NCI-H510A treated with DMSO at 0.1 percent for 48 hours (cell line): ENCODE data around the gene RSPH9.

ENCODE experiments used
- DNase-seq: peaks from one replicate; lab custom pipeline; 2025; lab: John Stamatoyannopoulos, UW

RSPH9 gene, protein sequence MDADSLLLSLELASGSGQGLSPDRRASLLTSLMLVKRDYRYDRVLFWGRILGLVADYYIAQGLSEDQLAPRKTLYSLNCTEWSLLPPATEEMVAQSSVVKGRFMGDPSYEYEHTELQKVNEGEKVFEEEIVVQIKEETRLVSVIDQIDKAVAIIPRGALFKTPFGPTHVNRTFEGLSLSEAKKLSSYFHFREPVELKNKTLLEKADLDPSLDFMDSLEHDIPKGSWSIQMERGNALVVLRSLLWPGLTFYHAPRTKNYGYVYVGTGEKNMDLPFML

DNA sequence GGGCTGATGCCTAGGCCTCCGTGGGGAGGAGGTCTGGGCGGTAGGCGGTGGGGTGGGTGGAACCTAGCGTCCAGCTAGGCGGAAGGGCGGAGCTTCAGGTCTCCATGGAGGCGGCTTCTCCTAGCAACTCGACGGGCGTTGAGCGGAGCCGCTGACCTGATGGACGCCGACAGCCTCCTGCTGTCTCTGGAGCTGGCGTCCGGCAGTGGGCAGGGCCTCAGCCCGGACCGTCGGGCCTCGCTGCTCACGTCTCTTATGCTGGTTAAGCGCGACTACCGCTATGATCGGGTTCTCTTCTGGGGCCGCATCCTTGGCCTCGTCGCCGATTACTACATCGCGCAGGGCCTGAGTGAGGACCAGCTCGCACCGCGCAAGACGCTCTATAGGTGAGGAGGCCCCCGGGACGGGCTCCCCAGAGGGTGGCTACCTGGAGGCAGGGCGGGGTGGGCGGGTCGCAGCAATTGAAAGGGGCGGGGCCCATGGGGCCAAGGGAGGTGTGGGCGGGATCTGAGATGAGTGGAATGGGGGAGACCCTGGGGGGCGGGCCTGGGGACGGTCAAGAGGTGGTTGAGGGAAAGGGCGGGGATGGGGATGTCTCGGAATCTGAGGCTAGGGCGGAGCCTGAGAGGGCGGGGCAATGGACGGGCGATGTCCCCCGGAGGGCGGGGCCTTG is at the start of gene RSPH9:
Gene RSPH9 (plus strand): TSS at position 97 of the 673 bp plus-strand sequence. CDS start 63 bp downstream, at position 160.
- peak; percentile 53 for DNase-seq

DNA sequence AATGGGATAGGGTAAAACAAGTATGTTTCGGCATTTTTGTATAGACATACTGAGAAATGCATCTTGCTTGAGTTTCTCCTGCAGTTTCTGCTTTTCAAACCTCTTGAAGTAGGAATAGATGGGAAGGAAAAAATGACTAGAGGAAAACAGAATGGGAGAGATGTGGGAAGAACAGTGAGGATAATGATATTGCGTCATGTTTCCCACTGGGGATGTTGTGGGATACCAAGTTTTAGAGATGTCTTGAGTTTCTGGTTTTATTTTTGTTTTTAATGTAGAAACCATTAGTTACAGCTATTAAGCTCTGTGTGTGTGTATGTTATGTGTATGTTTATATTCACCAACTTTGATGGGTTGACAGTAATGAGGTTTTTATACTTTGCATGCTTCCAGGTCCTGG is 44.2 kb upstream of the RSPH9 start:
- no peak for DNase-seq

DNA sequence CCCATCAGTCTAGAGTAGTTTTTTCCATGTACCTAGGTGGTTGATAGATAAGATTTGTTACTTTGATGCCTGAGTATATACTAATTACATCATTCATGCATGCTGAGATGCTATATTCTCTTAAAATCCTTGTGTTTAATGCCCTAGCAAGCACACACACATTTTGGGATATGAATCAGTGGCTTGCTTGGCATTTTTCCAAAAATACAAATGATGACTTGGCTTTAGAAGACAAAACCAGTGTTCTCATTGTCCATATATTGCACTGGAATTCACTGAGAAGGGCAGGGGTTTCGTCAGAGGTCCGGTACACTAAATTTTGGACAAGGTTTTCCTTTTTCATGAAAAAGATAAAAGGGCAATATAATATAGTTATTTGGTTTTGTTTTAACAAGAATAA is 40.7 kb upstream of the RSPH9 start:
- no peak for DNase-seq

DNA sequence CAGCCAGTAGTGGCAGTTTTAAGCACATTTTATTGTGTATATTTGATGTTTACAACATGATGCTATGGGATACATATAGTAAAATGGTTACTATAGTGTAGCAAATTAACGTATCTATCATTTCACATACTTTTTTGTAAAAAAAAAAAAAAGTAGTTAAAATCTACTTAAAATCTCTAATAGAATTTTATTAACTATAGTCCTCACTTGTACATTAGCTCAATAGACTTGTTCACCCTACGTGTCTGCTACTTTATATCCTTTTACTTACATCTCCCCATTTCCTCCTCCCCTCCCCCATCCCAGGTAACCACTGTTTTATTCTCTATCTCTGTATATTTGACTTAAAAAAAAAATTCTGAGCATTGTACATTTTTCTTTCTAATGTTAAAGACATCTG is 38.8 kb upstream of the RSPH9 start:
- no peak for DNase-seq

DNA sequence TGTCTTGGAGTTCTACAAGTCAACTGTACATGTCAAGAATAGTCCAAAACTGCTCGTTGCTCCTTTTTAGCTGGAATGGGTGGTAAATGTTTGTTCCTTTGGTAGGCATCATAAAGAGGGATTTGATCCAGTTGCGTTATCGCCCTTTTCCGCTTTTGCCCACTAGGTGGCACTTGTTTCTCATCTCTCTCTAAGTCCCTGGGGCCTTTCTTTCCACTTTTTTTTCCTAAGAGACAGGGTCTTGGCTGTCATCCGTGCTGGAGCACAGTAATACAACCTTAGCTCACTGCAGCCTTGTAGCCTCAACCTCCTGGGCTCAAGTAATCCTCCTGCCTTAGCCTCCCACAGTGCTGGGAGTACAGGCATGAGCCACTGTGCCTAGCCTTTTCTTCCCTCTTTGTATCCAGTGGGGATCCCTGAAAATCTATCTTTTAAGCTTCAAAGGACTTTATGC is 36.5 kb upstream of the RSPH9 start:
- peak; percentile 86 for DNase-seq

DNA sequence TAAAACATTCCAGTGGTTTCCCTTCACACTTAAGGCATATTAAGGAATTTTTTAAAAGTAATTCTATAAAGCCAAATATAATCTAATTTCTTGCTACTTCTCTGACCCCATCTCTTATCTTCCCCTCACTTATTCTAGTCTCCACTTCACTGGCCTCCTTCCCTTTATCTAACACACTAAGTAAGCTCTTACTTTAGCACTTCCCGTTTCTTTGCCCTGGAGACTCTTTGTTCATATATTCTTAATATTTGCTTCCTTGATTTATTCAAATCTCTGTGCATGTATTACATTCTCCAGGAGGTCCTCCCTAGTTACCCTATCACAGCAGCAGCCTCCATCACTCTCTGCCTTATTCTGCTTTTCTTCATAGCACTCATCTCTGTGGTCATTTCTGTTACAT is 36.0 kb upstream of the RSPH9 start:
- DNase-seq, result no peak

DNA sequence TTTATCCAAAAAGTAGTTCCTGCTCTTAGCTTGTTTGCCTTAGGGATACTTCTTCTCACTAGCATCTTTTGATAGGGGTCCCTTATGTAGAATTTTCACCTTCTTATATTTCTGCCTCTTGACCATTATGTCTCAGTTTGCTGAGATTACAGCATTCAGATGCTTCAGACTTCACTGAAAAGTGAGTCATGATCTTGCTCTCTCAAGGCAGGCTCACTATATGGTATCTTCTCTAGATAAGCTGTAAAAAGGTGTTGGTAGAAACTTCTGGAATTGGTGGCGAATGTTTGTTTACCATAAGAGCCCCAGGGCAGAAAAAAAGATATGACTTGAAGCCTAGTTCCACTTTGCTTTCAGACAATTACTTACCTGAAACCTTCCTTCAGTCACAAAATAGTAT is 35.4 kb upstream of the RSPH9 start:
- no peak for DNase-seq

DNA sequence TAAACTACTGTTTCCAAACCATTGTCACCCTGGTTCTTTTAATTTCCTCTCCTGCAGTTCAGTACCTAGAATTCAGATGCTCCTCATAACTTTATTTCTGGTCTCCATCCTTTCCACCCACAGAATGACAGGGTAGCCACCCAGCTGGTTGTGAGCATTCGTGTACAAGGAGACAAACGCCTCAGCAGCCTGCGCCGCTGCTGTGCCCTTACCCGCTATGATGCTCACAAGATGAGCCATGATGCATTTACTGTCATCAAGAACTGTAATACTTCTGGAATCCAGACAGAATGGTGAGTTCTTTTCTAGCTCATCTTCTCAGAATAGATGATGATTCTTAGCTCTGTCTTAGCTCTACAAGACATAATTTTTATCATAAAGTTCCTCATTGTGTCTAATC is 34.4 kb upstream of the RSPH9 start:
- no peak for DNase-seq

DNA sequence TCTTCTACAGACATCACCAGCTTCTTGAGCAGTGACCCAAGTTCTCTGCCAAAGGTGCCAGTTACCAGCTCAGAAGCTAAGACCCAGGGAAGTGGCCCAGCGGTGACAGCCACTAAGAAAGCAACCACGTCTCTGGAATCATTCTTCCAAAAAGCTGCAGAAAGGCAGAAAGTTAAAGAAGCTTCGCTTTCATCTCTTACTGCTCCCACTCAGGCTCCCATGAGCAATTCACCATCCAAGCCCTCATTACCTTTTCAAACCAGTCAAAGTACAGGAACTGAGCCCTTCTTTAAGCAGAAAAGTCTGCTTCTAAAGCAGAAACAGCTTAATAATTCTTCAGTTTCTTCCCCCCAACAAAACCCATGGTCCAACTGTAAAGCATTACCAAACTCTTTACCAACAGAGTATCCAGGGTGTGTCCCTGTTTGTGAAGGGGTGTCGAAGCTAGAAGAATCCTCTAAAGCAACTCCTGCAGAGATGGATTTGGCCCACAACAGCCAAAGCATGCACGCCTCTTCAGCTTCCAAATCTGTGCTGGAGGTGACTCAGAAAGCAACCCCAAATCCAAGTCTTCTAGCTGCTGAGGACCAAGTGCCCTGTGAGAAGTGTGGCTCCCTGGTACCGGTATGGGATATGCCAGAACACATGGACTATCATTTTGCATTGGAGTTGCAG is 31.0 kb upstream of the RSPH9 start:
- DNase-seq, result no peak

DNA sequence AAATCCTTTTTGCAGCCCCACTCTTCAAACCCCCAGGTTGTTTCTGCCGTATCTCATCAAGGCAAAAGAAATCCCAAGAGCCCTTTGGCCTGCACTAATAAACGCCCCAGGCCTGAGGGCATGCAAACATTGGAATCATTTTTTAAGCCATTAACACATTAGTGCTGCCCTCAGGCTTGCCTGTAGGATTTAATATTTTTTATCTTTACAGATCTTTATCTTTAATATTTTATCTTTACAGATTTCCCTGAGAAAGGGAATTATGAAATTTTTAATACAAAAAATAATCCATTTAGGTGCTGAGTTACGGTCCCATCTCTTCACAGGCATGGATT is 30.5 kb upstream of the RSPH9 start:
- DNase-seq, result no peak

DNA sequence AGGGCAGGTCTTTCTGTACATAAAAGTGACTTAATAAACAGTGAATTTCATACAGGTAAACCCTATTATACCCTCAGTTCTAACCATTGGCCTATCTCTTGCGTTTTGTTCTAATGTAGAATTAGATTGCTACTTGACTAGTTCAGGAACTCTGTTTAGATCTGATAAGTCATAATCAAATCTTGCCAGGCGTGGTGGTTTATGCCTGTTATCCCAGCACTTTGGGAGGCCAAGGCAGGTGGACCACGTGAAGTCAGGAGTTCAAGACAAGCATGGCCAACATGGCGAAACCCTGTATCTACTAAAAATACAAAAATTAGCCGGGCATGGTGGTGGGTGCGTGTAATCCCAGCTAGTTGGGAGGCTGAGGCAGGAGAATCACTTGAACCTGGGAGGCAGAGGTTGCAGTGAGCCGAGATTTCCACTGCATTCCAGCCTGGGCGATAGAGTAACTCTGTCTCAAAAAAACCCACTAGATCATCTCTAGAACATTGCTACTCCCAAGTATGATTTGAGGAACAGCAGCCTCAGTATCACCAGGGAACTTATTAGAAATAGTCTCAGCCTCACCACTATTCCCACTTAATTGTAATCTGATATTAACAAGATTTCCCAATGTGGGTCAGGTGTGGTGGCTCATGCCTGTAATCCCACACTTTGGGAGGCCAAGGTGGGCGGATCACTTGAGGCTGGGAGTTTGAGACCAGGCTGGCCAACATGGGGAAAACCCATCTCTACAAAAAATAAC is 27.9 kb upstream of the RSPH9 start:
- no peak for DNase-seq

DNA sequence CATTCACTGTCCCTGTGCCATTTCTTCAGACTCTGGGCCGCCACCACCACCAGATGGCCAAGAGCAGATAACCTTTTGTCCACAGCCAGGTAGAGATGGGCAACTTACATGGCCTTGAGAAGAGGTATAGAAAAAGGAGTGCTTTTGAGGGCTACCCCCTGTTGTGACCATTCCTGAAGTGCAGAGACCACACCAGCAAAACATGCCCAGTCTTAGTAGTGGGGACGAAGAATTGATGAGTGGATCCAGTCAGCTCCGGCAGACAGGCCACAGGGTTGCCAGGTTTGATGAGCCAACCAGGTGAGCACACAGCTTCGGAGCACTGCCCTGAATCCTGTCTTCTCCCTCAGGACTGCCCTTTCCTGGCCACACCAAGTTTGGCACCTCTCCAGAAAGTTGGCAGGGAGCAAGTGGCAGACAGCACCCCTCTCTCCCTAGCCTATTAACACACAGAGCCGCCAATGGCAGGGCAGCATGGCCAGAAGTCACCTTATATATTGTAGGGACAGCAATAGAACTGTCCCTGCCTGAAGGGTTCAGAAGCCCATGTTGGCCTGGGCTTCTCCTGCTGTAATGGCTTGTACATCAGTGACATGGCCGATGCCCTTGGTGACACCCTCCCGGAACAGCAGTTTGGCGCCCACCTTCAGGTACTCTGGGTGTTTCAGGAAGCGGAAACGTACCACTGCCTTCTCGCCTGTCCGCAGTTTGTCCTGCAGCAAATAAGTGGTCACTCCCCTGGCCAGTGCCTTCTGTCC is 23.6 kb upstream of the RSPH9 start:
- no peak for DNase-seq

DNA sequence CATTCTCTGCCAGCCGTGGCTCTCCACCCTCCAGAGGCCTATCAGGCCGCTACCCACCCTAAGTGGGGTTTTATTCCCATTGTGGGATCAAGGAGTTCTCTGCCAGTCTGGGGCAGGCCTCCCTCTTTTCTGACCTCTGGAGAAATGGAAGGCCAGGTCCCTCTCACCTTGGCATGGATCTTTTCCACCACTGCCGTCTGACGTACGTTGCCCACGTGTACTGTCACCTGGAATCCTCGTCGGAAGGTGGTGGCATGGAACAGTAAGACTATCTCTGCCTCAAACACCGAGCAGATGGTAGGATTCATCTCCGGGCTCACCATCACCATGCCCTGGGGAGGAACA is 23.0 kb upstream of the RSPH9 start:
- no peak for DNase-seq

DNA sequence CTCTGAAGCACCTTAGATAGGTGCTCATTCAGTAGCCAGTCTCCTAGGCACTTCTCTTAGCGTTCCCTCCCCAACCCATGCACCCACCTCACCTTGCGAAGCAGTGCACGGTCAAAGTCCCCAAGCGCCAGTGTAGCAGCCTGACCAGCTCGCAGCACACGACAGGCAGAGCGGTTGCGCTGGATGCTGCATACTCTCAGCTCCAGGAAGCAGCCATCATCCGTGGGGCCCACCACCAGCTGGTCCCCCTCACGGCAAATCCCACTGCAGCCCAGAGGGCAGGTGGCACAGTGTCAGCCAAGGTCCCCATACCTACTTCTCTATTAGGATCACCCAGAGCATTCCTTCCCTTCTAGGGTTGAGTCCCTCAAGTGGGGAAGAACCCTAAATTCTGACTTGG is 22.3 kb upstream of the RSPH9 start:
- DNase-seq, result no peak

DNA sequence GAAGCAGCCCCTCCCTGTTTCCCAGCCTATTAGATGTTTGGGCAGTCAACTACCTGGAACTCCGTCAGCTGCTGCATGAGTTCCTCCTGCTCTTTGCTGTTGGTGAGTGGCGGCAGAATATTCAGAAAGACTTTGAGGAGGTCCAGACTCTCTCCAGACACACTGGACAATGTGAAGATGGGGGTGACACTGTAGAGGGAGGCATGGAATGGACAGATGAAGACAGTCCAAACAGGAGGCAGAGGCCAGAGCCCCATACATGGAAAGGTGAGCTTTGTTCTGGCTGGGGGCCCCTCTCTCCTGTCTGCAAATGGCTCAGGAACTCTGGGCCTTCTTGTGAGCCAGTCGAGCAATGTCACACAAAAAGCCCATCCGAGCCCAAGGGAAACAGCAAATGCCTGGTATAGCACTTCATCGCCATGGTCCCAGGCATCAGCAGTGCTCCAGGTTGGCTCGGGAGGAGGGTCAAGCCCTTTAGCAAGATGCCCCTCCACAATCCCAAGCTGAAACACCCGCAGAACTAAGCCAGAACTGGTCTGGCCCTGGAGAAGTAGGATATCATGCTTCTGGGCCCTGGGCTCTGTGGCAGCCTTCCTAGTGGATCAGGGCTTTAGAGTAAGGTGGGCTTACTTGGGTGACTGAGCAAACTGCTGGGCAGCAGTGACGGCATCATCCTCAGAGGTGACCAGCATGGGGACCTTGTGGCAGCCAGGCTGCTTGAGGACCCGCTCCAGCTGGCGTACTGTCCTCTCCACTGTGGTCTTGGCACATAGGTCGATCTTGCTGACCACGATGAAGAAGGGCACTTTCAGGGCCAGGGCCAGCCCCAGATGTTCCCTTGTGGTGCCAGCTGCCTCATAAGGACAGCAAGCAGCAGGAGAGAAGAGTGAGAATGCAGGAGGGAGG is 20.7 kb upstream of the RSPH9 start:
- DNase-seq, result no peak

DNA sequence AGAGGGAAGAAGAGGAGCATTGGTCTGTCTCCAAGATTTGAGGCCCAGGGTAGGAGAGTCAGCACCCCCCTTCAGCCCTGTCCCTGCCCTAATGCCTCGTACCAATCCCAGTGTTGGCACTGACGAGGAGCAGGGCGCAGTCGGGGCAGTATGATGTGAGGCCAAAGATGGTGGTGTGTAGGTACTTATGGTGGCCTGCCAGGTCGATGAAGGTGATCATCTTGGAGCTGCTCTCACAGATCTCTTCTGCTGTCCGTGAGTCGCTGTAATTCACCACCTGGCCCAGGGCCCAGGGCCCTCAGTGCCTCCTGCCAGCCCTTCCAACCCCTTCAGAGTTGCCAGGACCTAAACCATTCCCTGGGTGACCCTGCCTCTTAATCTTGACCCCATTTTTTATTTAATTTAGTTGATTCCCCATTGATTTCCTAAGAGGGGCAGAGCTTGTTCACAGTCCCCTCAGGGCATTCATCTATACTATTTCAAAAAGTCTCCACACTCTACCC is 20.0 kb upstream of the RSPH9 start:
- no peak for DNase-seq

DNA sequence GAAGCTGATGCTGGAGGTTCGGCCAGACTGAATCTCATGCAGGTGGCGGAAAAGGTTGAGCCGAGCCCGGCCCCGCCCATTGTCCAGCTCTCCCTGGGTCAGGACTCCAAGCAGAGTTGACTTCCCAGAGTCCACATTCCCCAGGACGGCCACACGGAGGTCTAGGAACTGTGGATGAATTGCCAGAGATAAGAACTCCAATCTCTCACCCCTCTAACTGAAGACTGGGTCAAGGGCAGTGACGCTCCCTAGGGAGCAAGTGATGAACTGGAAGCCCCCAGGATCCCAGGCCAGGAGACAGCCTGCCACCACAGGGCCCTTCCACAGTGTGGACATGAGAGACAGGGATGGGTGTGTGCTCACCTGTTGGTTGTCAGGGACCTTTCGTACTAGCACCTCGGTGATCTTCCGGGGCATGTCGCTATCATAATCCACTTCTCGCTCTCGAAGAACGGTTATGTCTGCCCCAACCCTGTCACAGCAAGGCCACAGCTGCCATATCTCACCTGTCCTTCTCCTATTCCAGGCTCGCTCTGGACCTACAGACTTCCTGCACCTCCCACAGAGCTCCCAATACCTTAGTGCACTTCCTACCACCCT is 19.3 kb upstream of the RSPH9 start:
- DNase-seq, result no peak

DNA sequence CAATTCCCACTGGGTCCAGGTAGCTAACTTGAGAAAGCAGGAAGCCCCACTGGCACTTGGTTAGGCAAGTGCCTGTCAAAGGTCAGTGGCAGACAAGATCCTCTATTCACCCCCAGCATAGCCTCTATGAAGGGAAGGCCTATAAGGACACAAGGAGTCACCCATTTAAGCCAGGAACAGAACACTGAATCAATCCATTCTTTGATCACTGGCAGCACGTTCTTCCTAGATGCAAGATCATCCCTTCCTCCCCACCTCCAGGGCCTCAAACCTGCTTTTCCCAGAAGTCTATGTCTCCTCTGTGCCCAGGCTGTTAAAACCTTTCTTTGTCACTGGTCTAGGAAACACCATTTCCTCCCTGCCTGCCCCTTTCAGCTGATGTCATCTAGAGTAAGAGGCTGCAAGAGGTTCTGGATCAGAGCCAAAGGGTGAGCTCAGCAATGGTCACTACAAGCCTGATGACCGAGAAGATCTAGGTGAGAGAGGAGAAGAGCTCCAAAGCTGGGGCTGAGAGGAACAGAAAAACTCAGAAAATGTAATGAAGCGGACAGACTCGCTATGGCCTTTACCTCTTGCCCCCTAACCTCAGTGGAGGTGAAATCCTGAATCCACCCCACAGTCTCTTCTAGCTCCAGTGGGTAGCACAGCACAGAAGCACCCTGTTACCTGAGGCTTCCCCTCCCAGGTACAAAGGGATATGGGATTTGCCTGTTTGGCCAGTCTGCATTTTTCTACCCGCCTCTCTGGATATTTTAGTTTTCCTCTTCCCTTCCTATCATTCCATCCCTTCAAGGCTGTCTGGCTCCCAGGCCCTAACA is 17.6 kb upstream of the RSPH9 start:
- DNase-seq, result peak; percentile 97

DNA sequence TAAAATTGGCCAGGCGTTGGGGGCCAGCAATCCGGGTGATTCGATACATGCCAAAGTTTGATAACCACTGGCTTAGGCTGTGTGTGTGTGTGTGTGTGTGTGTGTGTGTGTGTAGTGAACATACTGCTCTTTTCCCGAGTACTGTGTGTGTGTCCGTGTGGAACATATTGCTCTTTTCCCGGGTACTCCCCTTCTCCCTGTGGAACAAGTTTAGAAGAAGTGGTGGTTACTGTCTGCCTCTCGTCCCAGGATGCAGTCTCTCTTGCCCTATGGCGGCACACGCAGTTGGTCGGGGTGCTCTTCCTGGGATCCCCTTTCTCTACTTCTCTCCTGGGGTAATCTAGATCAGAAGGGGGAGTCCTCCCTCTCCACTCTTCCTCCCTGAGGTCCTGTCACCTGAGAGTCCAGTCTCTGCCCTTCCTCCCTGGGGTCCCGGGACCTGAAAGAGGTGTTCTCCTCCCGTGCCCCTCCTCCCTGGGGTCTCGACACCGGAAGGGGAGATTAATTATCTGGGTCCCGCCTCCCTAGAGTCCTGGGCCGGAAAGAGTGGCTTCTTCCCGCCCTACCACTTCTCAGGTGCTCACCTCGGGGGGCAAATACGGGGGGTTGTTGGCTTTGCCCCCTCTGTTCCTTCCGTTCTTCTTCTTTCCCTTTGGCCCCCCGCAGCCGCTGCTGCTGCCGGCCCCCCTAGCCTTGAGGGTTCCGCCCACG is 16.3 kb upstream of the RSPH9 start:
- DNase-seq, result peak; percentile 68
